CD14-positive monocyte (primary cell): ENCODE measurements around the gene LRRTM4. TPM values are rescaled to one million over a fixed set of nuclear protein-coding genes. Genes with fewer than 3 reads are reported as not detected.

Experiments used
- DNase-seq, 3 donors: peaks; one replicate each; pipeline ENCODE4 v3.0.0-alpha.2; 2011 to 2022
- H2AFZ ChIP-seq: 2 replicates; pipeline ENCODE4 v1.6.0; 2012; ENCODE audit warnings: mild to moderate bottlenecking, low read depth, low read length, inconsistent platforms; ENCODE audit not compliant: insufficient read depth, poor library complexity, severe bottlenecking
- H3K27ac ChIP-seq, 2 donors: 1 replicate in 1 of 2; 2 replicates in 1 of 2; pipeline ENCODE4 v1.5.1; 2012 to 2013; ENCODE audit warnings: low read length in 2 of 2, control low read depth in 1 of 2, inconsistent platforms in 1 of 2, low read depth in 1 of 2, mild to moderate bottlenecking in 1 of 2
- H3K27me3 ChIP-seq, 2 donors: one replicate each; pipeline versions ENCODE4 v1.6.0 to v1.6.1; 2011 to 2013; ENCODE audit warnings: low read length in 2 of 2; ENCODE audit not compliant: control insufficient read depth in 2 of 2, insufficient read depth in 2 of 2
- H3K36me3 ChIP-seq, 2 donors: replicated peaks in 1 of 2; 1 replicate in 1 of 2; 2 replicates in 1 of 2; pipeline versions ENCODE4 v1.5.1 to v1.6.1; 2012 to 2013; ENCODE audit warnings: low read length in 2 of 2, control low read depth in 1 of 2, inconsistent platforms in 1 of 2, mild to moderate bottlenecking in 1 of 2; ENCODE audit not compliant: insufficient read depth in 2 of 2, control insufficient read depth in 1 of 2
- H3K4me1 ChIP-seq, 2 donors: 1 replicate in 1 of 2; 2 replicates in 1 of 2; pipeline versions ENCODE4 v1.5.1 to v1.6.1; 2012 to 2013; ENCODE audit warnings: low read length in 2 of 2, control low read depth in 1 of 2, inconsistent platforms in 1 of 2, mild to moderate bottlenecking in 1 of 2, moderate library complexity in 1 of 2; ENCODE audit not compliant: insufficient read depth in 2 of 2, control insufficient read depth in 1 of 2
- H3K4me2 ChIP-seq: replicated peaks from 2 replicates; pipeline ENCODE3; 2012; ENCODE audit warnings: low read length, moderate library complexity, mild to moderate bottlenecking; ENCODE audit not compliant: poor library complexity, severe bottlenecking; ENCODE audit errors: extremely low read depth
- H3K4me3 ChIP-seq, 3 experiments: fragments of 200-600 bp in 1 of 3; sonication (generic) in 1 of 3; replicated peaks in 1 of 3; 1 replicate in 2 of 3; 2 replicates in 1 of 3; pipeline ENCODE4 v1.5.1; 2011 to 2013; ENCODE audit warnings: low read length in 3 of 3, mild to moderate bottlenecking in 3 of 3, control low read depth in 2 of 3, low read depth in 2 of 3, inconsistent platforms in 1 of 3, moderate library complexity in 1 of 3
- H3K79me2 ChIP-seq: 2 replicates; pipeline ENCODE4 v1.6.0; 2012; ENCODE audit warnings: mild to moderate bottlenecking, control low read depth, inconsistent platforms, low read length, moderate library complexity; ENCODE audit not compliant: insufficient read depth
- H3K9ac ChIP-seq: 2 replicates; pipeline ENCODE4 v1.6.0; 2017; ENCODE audit warnings: low read length, mild to moderate bottlenecking; ENCODE audit not compliant: insufficient read depth, poor library complexity, severe bottlenecking
- H3K9me3 ChIP-seq, 2 donors: replicated peaks in 1 of 2; 1 replicate in 1 of 2; 2 replicates in 1 of 2; pipeline versions ENCODE4 v1.5.1 to v1.6.1; 2012 to 2013; ENCODE audit warnings: low read length in 2 of 2, control low read depth in 1 of 2; ENCODE audit not compliant: control insufficient read depth in 1 of 2, insufficient read depth in 1 of 2
- H4K20me1 ChIP-seq: 2 replicates; pipeline ENCODE4 v1.6.0; 2012; ENCODE audit warnings: mild to moderate bottlenecking, low read length, control low read depth, moderate library complexity; ENCODE audit not compliant: insufficient read depth
- H3K27ac Mint-ChIP-seq, 7 donors: one replicate each; pipeline ENCODE4 v1.8.0; 2020; ENCODE audit warnings: mild to moderate bottlenecking in 7 of 7, mixed read lengths in 7 of 7, moderate library complexity in 6 of 7, inconsistent platforms in 2 of 7
- H3K27me3 Mint-ChIP-seq, 3 donors: one replicate each; pipeline ENCODE4 v1.8.0; 2021 to 2022; ENCODE audit warnings: low read depth in 3 of 3, mild to moderate bottlenecking in 3 of 3, mixed read lengths in 3 of 3, moderate library complexity in 3 of 3, inconsistent platforms in 1 of 3
- H3K36me3 Mint-ChIP-seq, 2 donors: one replicate each; pipeline ENCODE4 v1.8.0; 2020; ENCODE audit warnings: mixed read lengths in 2 of 2, inconsistent platforms in 1 of 2, mild to moderate bottlenecking in 1 of 2
- H3K4me1 Mint-ChIP-seq: one replicate; pipeline ENCODE4 v1.8.0; 2020; ENCODE audit warnings: mild to moderate bottlenecking, mixed read lengths
- H3K4me3 Mint-ChIP-seq, 2 donors: one replicate each; pipeline ENCODE4 v1.8.0; 2020; ENCODE audit warnings: mild to moderate bottlenecking in 2 of 2, mixed read lengths in 2 of 2, moderate library complexity in 1 of 2
- H3K9me3 Mint-ChIP-seq, 7 donors: one replicate each; pipeline ENCODE4 v1.8.0; 2020 to 2022; ENCODE audit warnings: mixed read lengths in 7 of 7, mild to moderate bottlenecking in 6 of 7, moderate library complexity in 6 of 7, inconsistent platforms in 2 of 7
- WGBS: methylation state at CpG from one replicate; pipeline ENCODE4 v1.1.5; 2013; ENCODE audit warnings: missing lambda C conversion rate; ENCODE audit not compliant: insufficient coverage; 5-methylcytosine and 5-hydroxymethylcytosine counted together
- intact Hi-C, 2 donors: fragments of 100-400 bp; cut with micrococcal nuclease; formaldehyde crosslinking; loops; one replicate each; pipeline versions ENCODE4 v1.15.0 to v1.15.1; 2023
- polyA plus RNA-seq, 3 donors: library from polyadenylated mRNA; depleted of rRNA in 1 of 3; unstranded in 2 of 3; stranded (reverse) in 1 of 3; fragments of 300-500 nt in 2 of 3; fragments of >200 nt in 1 of 3; fragmentation: Illumina TruSeq in 2 of 3; gene quantifications; 1 replicate in 2 of 3; 2 replicates in 1 of 3; pipeline ENCODE4 v1.2.3, GENCODE V29; 2012 to 2021
- TF ChIP-seq, protein P1 (sequence below): fragments of 200-600 bp; IDR thresholded peaks from one replicate; pipeline ENCODE4 v1.8.0; 2022; ENCODE audit warnings: antibody characterized with exemption, mild to moderate bottlenecking

Gene LRRTM4
- polyA plus RNA-seq, 3 donors, result not detected

DNA sequence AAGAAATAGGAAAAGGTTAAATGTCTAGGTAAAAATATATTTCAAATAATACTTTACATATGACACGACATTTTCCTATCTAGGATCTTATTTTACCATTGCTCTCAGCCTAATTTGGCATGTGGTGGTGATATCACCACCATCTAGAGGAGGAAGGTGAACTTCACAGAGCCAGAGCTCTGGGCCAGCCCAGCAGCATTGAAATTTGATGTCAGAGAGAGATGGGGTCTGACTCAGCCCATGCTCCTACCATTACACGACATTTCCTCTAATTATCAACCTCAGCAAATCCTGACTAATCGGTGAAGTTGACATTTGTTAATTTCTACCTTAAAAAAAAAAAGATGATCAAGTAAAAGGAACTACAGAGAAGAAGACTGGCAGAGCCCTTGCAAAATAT lies 42.3 kb downstream of the LRRTM4 start:
- no peak for DNase-seq
- Histone ChIP-seq H2AFZ (no peak overlapping the region), H3K9ac (no peak overlapping the region), H3K79me2 (no peaks in the 10 kb centered on the region), H3K36me3 (no peaks in the 10 kb centered on the region), H3K4me1 (no peaks in the 10 kb centered on the region), H3K9me3 (peaks cover 0 to 4% of the 10 kb centered on the region in 2 donors), H4K20me1 (no peaks in the 10 kb centered on the region), H3K4me2 (no peak overlapping the region), H3K27ac (no peak overlapping the region), H3K4me3 (no peak overlapping the region), H3K27me3 (no peaks in the 10 kb centered on the region)
- Mint-ChIP-seq H3K36me3 (no peaks in the 10 kb centered on the region), H3K4me1 (no peaks in the 10 kb centered on the region), H3K9me3 (peaks cover 0 to 4% (median 0%) of the 10 kb centered on the region in 7 donors), H3K4me3 (no peak overlapping the region), H3K27ac (no peak overlapping the region), H3K27me3 (no peaks in the 10 kb centered on the region)
- WGBS, result no CpG with 5 or more reads among the region's 3 CpGs
- intact Hi-C loops, result no loop called here
- TF ChIP-seq, protein P1, sequence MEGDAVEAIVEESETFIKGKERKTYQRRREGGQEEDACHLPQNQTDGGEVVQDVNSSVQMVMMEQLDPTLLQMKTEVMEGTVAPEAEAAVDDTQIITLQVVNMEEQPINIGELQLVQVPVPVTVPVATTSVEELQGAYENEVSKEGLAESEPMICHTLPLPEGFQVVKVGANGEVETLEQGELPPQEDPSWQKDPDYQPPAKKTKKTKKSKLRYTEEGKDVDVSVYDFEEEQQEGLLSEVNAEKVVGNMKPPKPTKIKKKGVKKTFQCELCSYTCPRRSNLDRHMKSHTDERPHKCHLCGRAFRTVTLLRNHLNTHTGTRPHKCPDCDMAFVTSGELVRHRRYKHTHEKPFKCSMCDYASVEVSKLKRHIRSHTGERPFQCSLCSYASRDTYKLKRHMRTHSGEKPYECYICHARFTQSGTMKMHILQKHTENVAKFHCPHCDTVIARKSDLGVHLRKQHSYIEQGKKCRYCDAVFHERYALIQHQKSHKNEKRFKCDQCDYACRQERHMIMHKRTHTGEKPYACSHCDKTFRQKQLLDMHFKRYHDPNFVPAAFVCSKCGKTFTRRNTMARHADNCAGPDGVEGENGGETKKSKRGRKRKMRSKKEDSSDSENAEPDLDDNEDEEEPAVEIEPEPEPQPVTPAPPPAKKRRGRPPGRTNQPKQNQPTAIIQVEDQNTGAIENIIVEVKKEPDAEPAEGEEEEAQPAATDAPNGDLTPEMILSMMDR, result no peak

DNA sequence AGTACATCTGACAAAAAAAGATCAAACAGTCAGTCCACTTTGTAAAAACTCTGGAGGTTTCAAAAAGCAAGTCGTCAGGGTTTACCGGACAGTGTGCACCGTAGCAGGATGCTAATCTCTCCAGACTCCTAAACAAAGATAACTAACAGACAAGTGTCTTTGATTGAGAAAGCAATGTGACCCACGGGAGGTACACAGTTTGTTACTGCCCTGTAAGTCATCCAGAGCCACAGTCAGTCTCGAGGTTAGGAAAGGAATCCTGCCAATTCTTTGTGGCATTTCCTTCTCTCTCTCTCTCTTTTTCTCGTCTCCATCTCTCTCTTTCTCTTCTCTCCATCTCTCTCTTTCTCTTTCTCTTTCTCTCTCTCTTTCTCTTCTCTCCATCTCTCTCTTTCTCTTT lies 42.8 kb downstream of the LRRTM4 start:
- TF ChIP-seq, protein P1, result no peak
- Mint-ChIP-seq H3K36me3 (no peaks in the 10 kb centered on the region), H3K4me3 (no peak overlapping the region), H3K4me1 (no peaks in the 10 kb centered on the region), H3K27ac (no peak overlapping the region), H3K9me3 (peaks cover 0 to 4% (median 0%) of the 10 kb centered on the region in 7 donors), H3K27me3 (no peaks in the 10 kb centered on the region)
- Histone ChIP-seq H3K4me1 (no peaks in the 10 kb centered on the region), H3K27me3 (no peaks in the 10 kb centered on the region), H3K27ac (no peak overlapping the region), H3K36me3 (no peaks in the 10 kb centered on the region), H3K79me2 (no peaks in the 10 kb centered on the region), H4K20me1 (no peaks in the 10 kb centered on the region), H3K9me3 (peaks cover 0 to 4% of the 10 kb centered on the region in 2 donors), H3K4me3 (no peak overlapping the region), H3K4me2 (no peak overlapping the region), H3K9ac (no peak overlapping the region), H2AFZ (no peak overlapping the region)
- DNase-seq, result no peak
- intact Hi-C loops, result no loop called here
- 75% methylated on average over 5 of the region's 6 CpGs for WGBS
